CD4-positive, alpha-beta T cell treated with Interleukin-4 for 4 hours (primary cell): ENCODE results near the gene METTL22.
A peak's percentile ranks its signal among the peaks of the same experiment; 100 is the strongest.
"Not testable (repeated sequence)": the region's sequence is repeated elsewhere in the genome, so short reads cannot be mapped to it uniquely, and the experiment has no call there.

Experiments
- DNase-seq: peaks from one replicate; pipeline ENCODE4 v3.0.0-alpha.2; 2020

METTL22 gene

DNA sequence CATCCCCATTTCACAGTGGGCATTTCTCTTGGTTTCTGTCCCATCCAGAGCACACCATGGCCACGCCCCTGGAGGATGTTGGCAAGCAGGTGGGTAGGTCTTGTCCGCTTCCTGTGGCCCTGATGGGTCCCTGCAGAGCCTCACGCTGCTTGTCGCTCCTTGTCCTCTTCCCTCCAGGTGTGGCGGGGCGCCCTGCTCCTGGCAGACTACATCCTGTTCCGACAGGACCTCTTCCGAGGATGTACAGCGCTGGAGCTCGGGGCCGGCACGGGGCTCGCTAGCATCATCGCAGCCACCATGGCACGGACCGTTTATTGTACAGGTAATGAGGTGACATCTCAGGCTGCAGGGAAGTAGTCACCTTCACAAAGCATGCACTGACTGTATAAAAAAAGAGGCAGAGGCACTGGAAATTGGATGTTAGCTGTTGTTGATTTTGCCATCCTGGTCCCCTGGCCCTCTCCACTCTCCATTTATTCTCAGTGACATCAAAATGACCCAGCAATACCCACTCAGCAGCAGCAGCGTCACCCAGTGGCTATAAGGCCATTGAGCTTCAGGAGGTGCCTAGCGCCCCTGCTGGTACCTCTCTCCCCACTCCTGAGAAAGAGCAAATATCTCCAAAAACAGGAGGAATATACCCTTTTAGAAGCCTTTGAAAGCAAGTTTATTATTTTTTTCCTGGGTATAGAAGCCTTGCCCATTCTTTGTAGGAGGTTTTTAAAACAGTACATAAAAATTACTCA, 13.7 kb downstream of the METTL22 start:
- DNase-seq: no peak

DNA sequence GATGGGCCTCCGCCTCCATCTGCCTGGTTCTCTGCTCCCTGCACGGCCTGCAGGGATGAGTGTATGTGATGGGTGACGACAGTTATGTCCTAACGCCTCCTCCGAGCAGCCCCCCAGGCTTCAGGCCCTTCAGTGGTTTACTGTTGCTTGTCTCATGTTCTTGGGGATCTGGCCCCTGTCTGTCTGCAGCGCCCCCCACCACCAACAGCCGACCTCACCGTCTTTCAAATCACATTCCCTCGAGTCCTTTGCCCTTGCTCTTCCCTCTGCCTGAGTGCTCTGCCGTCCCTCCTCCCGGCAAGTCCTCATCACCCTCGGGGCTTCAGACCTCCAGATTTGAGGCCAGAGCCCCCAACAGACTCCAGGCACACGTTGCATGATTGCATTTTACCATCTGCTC, 18.2 kb downstream of the METTL22 start:
- no peak for DNase-seq

DNA sequence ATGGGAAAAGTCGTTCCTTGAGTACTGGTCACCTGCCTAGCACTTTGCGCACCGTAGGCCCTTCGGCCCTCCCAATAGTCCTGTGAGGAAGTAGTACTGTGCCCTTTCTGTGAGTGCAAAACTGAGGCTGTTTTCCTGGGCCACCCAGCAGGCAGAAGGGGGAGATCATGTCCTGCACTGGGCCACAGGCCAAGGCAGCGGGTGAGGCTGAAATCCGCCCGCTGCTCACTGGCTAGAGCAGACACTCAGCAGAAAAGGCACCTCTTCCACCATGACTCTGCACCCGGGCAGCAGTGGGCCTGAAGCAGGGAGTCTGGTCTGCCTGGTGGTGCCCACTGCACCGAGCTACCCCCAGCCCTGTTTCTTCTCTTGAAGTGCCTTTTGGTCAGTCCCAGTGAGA, 20.2 kb downstream of the METTL22 start:
- DNase-seq: no peak

DNA sequence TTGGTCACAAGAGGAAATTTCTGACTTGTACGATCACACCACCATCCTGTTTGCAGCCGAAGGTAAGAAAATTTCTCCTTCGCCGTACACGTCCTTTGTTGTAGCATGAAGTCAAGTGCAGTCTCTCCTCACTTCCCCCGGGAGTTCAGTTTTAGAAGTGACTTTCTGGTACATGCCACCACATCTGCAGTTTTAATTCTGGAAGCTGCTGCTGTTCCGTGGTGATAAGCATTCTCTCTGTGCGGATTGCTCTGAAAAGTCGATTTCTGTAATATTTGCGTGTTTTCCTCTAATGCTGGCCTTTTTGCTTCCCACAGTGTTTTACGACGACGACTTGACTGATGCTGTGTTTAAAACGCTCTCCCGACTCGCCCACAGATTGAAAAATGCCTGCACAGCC, 20.6 kb downstream of the METTL22 start:
- DNase-seq: no peak

DNA sequence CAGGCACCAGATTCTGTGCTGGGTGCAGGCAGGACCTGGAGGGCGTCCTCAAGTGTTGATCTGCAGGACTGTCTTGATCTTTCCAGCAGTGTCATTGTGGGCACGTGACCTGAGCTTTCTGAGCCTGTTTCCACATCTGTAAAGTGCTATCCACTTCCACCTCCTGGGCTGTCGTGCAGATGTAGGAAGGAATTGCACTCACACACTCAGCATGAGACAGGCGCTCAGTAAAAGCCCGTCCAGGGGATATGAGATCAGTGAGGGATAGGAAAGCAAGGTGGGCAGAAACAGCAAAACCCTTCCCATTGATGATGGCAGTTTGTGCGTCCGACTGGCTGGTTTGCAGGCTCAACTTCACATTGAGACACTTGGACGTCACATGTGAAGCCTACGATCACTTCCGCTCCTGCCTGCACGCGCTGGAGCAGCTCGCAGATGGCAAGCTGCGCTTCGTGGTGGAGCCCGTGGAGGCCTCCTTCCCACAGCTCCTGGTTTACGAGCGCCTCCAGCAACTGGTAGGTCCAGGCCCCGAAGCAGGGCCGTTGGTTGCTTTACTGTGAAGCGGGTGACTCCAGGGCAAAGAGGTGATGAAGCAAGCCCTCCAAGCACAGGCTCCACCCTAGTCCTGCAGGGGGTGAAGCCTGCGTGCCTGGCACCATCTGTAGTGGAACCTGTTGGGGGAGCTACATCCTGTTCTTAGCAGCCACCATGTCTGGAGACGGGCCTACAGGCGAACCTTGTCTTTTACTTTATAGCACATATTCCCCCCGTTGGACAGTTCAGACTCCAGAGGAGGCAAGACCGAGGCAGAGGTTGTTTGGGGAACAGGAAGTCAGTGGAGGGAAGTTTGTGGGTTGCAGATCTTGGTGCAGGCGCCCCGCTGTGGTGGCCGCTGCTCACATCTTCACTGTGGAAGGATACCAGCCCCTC, 23.0 kb downstream of the METTL22 start:
- DNase-seq: peak; percentile 2

DNA sequence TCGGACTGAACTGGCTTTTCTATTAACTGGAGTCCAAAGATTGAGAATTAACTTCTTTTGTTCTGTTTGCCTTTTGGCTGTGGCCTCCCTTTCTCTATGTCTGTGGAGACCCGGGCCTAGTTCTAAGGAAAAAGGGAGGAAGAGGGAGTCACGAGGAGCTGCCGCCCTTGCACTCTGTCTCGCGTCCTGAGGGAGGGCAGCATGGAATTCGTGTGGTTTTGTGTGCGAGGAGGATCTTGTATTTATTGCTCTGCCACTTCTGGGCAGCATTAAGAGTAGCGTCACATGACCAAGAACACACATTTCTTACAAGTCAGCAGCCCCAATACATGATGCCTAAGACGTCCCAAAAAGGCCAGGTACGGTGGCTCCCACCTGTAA, 23.6 kb downstream of the METTL22 start:
- DNase-seq: no peak

DNA sequence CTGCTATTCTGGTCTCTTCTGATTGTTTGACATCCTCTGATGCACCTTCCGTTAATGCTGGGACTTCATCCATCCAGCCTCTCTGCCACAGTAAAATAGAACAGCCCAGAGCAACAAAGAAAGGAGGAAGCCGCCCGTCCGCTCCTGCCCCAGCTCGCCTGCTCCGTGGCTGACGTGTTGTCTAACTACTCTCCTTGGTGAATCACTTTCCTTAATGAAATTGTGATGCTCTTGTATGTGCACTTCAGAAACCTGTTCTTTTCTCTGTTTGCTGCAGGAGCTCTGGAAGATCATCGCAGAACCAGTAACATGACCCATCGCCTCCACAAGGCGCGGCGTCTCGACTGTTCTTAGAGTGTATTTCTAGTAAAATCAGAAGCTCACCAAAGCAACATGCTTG, 24.3 kb downstream of the METTL22 start:
- DNase-seq: no peak

DNA sequence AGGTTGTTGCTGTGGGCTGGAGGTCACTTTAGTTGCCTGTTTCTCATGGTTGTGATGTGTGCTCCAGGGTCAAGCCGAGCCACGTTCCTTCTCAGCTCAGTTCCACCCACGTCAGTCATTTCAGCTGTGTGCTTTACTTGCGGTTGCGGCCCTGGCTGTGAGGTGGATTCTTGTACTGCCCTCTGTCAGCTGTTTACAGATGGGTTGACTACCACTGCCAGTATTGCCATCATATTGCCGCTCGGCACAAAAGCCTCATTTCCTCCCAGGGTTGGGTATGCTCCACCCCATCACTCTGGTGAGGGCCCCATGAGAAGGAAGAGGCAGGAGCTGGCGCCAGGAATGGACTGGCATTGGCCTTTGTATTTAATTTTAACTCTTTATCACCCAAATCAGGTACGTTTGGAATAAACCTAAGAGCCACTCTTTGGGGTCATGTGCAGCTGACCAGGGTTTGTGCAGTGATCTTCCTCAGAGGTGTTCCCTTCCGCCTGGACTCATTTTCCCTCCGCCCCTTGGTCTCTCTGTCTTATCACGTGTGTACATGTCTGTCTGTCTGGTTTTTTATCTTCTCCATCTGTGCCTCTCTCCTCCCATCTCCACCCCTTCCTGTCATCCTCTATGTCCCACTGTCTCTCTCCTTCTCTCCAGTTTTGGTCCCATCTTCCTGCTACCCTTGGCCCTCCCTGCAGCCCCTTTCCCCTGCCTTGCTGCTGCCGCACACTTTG, 25.0 kb downstream of the METTL22 start:
- DNase-seq: no peak

DNA sequence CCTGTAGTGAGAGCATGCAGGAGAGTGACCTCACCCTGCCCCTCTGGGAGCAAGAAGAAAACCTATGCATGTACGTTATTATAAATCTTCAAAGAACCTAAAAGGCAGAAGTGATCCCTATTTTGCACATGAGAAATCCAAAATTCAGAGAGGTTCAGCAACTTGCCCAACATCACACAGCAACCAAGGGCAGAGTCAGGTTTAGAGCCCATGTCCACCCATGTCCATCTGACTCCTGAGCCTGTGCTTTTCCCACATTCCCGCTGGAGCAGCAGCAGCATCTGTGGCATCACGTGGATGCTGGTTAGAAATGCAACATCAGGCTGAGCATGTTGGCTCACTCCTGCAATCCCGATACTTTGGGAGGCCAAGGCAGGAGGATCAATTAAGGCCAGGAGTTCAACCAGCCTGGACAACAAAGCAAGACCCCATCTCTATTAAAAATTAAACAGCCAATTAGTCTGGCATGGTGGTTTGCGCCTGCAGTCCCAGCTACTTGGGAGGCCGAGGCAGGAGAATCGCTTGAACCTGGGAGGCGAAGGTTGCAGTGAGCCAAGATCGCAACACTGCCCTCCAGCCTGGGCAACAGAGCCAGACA, 26.3 kb downstream of the METTL22 start:
- no peak for DNase-seq

DNA sequence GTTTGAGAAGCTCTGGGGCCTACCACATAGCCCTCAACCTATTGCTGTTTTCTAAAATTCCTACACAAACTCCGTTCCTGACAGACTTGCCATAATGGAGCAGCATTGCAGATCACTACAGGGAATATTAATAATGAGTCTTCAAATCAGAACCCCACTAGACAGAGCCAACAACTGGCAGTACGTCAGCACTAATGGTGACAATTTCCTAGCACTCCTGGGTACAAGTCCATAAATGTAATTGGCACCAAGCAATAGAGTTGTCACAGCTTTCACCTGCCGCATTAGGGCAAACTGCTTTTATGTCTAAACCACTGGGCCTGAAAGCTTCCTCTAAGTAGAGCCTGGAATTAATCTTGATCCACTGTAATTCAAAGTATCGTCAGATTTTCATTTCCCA, 27.4 kb downstream of the METTL22 start:
- DNase-seq: no peak

DNA sequence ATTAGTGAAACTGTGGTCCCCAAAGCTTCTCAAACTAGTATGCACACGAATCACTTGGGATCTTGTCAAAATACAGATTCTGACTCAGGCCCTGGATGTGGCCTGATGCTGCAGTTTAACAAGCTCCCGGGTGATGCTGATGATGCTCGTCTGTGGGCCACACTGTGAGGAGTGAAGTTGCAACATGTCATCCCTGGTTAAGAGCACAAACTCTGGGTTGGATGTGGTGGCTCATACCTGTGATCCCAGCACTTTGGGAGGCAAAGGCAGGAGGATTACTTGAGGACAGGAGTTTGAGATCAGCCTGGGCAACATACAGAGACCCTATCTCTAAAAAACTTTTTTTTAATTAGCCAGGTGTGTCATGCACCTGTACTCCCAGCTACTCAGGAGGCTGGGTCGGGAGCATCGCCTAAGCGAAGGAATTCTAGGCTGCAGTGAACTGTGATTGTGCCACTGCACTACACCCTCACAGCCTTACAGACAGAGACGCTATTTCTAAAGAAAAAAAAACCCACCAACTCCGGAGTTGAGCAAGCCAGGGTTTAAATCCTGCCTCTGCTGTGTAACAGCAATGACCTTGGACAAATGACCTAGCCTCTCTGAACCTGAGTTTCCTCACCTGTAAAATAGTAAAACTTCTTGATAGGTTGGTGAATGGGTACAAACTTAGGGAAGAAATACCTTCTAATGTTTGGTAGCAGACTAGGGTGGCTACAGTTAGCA, 28.5 kb downstream of the METTL22 start:
- no peak for DNase-seq

DNA sequence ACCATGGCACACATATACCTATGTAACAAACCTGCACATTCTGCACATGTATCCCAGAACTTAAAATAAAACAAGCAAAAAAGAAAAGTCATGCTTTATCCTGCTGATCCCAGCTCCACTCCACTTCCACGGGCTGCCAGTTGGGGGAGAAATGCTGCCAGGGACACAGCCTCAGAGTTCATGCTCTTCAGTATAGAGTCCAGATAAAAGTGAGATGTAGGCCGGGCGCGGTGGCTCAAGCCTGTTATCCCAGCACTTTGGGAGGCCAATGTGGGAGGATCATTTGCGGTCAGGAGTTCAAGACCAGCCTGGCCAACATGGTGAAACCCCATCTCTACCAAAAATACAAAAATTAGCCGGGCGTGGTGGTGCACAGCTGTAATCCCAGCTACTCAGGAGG, 30.5 kb downstream of the METTL22 start:
- not testable (repeated sequence) for DNase-seq

DNA sequence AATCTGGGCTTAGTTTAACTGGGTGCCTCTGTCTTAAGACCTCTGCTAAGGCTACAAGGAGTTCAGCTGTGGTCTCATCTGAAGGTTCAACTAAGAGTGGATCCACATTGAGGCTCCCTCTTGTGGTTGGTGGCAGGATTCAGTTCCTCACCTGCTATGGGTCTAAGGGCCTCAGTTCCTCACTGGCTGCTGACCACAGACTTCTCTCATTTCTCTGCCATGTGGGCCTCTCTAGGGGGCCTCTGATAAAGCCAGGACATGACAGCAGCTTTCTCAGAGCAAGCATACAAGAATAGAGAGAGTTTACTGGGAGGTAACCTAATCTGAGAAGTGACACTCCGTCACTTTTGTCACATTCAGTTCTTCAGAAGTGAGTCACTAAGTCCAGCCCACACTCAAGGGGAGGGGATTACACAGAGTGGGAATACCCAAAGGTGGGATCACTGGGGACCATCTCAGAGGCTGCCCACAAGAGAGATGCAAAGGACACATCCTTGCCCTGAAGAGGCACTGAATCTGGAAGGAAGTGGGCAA, 33.8 kb downstream of the METTL22 start:
- DNase-seq: peak; percentile 26

DNA sequence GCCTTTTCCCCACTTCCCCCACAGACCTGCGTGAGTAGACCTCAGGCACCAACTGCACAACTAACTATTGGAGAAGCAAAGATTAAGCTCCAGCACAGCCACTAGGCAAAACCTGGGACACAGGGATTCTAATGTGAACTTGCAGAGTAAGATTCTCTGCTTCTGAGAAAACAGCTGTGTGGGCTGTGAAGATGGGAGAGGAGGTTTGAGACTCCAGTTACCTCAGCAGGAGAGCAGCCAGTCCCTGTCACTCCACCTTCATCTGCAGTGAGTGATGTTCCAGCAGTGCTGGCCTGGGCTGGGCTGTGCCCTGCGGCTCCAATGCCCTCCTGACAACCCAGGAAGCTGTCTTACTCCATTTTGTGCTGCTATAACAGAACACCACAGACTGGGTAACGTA, 34.9 kb downstream of the METTL22 start:
- no peak for DNase-seq

DNA sequence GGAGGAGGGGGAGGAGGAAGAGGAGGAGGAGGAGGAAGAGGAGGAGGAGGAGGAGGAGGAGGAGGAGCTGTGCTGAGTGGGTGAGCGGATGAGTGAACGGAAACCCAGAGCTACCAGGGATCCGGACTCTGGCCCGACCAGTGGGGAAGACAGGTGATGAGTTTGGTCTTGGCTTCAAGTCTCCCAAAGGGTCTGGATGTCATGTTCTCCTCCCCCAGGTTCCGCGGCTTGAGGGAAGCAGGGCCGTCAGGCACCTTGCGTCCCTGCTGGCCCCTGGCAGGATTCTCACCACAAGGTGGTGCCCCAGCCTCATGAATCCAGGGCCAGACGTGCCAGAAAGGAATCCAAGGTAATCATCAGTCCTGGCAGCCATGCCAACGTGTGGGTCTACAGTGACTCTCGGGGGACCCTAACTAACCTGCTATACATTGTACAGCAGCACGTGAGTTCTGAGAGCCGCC, 39.4 kb downstream of the METTL22 start:
- DNase-seq: peak; percentile 52

DNA sequence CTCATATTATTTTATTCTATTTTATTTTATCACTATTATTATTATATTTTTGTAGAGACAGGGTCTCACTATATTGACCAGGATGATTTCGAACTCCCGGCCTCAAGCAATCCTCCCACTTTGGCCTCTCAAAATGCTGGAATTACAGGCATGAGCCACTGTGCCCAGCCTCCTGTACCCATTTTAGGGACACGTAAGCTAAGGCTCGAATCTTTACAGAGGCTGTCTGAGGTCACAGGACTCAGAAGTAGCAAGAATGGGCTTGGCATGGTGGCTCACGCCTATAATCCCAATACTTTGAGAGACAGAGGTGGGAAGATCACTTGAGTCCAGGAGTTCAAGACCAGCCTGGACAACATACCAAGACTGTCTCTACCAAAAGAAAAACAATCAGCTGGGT, 40.2 kb downstream of the METTL22 start:
- DNase-seq: no peak

DNA sequence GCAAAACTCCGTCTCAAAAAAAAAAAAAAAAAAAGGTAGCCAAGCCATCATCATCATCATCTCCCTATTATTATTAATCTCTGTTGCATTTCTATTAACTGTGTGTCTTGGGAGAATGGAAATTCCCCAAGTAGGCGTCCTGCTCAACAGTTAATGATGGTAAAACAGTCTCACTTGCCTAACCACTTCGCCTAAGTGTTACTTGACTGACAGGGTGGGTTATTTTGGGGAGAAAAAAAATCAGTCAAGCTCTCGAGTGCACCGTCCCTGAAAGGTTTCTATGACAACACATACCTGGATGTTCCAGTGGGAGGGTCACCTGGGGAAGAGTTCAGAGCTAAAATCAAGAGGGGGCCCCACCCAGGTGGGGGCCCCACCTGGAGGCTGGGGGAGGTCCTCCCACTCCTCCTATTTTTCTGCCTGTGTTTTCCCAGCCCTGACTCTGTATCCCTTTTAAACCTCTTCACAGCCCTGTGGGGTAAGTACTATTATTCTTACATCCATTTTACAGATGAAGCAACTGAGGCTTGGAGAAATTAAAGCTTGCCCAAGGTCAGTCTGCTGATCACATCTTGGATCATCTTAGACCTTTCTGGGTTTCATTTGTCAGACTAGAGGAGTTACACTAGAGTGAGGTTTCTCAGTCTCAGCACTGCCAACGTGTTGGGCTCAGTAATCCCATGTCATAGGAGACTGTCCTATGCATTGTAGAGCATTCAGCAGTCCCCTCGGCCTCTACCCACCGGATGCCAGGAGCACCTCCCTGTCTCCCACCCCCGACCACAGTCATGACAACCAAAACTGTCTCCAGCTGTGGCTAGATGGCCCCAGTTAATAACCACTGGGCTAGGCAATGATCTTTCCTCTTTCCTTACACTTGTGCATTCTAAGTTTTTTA, 41.9 kb downstream of the METTL22 start:
- no peak for DNase-seq

DNA sequence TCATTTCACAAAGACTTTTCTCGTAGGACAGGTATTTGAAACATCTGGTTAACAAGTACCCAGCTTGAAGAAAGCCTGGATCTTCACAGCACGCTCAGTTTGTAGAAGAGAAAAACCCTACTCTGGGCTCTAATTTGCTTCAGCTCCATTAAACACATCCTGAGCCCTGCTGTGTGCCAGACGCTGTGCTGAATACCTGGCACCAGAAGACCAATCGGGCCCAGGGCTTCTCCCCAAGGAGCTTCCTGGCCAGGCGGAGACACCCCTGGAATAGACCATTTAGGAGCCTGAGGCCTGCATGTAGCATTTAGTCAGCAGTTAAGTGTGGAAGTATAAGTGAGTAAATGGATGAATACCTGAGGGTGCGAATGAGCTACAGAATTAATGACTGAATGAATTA, 44.0 kb downstream of the METTL22 start:
- DNase-seq: no peak

DNA sequence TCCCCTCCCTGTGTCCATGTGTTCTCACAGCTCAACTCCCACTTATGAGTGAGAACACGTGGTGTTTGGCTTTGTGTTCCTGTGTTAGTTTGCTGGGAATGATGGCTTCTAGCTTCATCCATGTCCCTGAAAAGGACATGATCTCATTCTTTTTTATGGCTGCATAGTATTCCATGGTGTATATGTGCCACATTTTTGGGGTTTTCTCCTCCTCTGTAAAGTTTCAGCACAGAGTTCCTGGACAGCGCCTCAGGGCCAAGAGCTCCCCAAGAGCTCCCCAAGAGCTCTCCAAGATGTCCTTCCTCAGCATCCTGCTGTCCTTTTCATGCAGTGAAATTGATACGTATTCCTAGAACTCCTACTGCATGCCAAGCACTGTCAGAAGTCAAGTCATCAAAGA, 46.0 kb downstream of the METTL22 start:
- no peak for DNase-seq

DNA sequence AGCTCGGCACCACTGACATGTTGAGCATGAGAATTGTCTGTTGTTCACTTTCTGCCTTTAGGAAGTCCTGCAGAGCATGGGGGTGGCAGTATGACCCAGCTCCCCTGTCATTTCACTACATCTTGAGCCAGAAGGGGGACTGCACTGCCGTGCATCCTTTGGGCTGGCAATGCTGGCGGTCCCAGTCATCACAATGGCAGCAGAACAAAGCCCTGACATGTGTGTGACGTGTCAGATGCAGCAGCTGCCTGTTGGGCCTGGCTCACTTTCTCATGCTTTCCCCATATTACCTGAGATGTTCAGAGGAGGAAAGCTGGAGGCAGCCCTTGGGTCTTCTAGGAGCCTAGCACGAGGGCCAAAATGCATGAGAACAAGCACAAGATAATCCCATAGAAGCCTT, 46.6 kb downstream of the METTL22 start:
- no peak for DNase-seq

DNA sequence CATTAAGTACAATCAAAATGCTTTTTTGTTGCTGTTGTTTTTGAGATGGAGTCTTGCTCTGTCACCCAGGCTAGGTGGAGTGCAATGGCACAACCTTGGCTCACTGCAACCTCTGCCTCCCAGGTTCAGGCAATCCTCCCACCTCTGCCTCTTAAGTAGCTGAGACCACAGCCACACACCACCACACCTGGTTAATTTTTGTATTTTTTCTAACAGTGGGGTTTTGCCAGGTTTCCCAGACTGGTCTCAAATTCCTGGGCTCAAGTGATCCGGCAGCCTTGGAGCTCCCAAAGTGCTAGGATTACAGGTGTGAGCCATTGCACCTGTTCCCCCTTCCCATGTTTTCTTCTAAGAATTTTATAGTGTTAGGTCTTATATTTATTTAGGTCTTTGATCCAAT, 48.0 kb downstream of the METTL22 start:
- DNase-seq: no peak
